Spleen (tissue), 11 donors: ENCODE results near the gene DCUN1D5. TPM values are rescaled to one million over a fixed set of nuclear protein-coding genes. Genes with fewer than 3 reads are reported as not detected.

Experiments used
- DNase-seq: peaks from one replicate; pipeline ENCODE4 v3.0.0-alpha.2; 2020
- H3K27ac ChIP-seq, 8 donors: fragments of 200-600 bp; sonication (generic) in 7 of 8; 1 replicate in 4 of 8; 2 replicates in 4 of 8; pipeline versions ENCODE4 v1.5.0 to v1.8.0; 2016 to 2021; ENCODE audit warnings: inconsistent platforms in 4 of 8, mild to moderate bottlenecking in 4 of 8, moderate library complexity in 1 of 8
- H3K27me3 ChIP-seq, 7 donors: fragments of 200-600 bp; sonication (generic) in 6 of 7; replicated peaks in 1 of 7; 1 replicate in 4 of 7; 2 replicates in 3 of 7; pipeline versions ENCODE4 v1.5.0 to v1.8.0; 2016 to 2021; ENCODE audit warnings: inconsistent platforms in 3 of 7, mild to moderate bottlenecking in 1 of 7
- H3K36me3 ChIP-seq, 6 donors: fragments of 200-600 bp; sonication (generic) in 5 of 6; 1 replicate in 4 of 6; 2 replicates in 2 of 6; pipeline versions ENCODE4 v1.5.0 to v1.8.0; 2016 to 2021; ENCODE audit warnings: inconsistent platforms in 2 of 6
- H3K4me1 ChIP-seq, 6 donors: fragments of 200-600 bp; sonication (generic) in 5 of 6; 1 replicate in 3 of 6; 2 replicates in 3 of 6; pipeline versions ENCODE4 v1.5.0 to v1.8.0; 2016 to 2021; ENCODE audit warnings: inconsistent platforms in 3 of 6
- H3K4me3 ChIP-seq, 8 donors: fragments of 200-600 bp; sonication (generic) in 7 of 8; 1 replicate in 4 of 8; 2 replicates in 4 of 8; pipeline versions ENCODE4 v1.5.0 to v1.8.0; 2016 to 2021; ENCODE audit warnings: inconsistent platforms in 4 of 8, mild to moderate bottlenecking in 4 of 8, moderate library complexity in 2 of 8
- H3K9me3 ChIP-seq, 8 donors: fragments of 200-600 bp; sonication (generic) in 7 of 8; 1 replicate in 4 of 8; 2 replicates in 4 of 8; pipeline versions ENCODE4 v1.5.0 to v1.8.0; 2016 to 2021; ENCODE audit warnings: inconsistent platforms in 4 of 8
- CTCF ChIP-seq, 11 experiments: fragments of 200-600 bp in 7 of 11; fragments of 450-650 bp in 4 of 11; sonication (generic) in 4 of 11; IDR thresholded peaks in 8 of 11; conservative IDR thresholded peaks in 3 of 11; 1 replicate in 7 of 11; 2 replicates in 4 of 11; pipeline versions ENCODE4 v1.4.0 to v1.8.0; 2016 to 2021; ENCODE audit warnings: antibody characterized with exemption in 11 of 11, inconsistent platforms in 4 of 11, mild to moderate bottlenecking in 1 of 11
- POLR2A ChIP-seq, 3 donors: fragments of 450-650 bp; IDR thresholded peaks; one replicate each; pipeline ENCODE4 v1.5.1; 2017; ENCODE audit warnings: antibody characterized with exemption in 3 of 3, mild to moderate bottlenecking in 1 of 3
- POLR2AphosphoS5 ChIP-seq, 3 donors: sonication (generic); formaldehyde crosslinking; IDR thresholded peaks; one replicate each; pipeline ENCODE4 v1.5.1; 2017; ENCODE audit warnings: antibody characterized with exemption in 3 of 3
- WGBS, 5 donors: extraction: QIAGEN DNeasy Blood & Tissue Kit in 3 of 5; methylation state at CpG; one replicate each; pipeline versions ENCODE4 v1.1.5 to v1.1.7; 2013 to 2018; 5-methylcytosine and 5-hydroxymethylcytosine counted together
- intact Hi-C: fragments of 100-400 bp; cut with DNase I; formaldehyde crosslinking; loops from one replicate; pipeline ENCODE4 v1.15.0; 2023; ENCODE audit warnings: low total_unique reads
- polyA plus RNA-seq, 3 donors: library from polyadenylated mRNA; stranded (reverse); fragments of 200-250 nt; gene quantifications; one replicate each; pipeline ENCODE4 v1.2.1, GENCODE V29; 2013
- total RNA-seq, 7 donors: library from RNA; depleted of rRNA in 3 of 7; stranded (reverse); fragments of >200 nt in 3 of 7; fragmentation: NEBNext Ultra II Directional in 4 of 7; extraction: Animal tissue kit (Norgen Biotek cat#: 25700) in 4 of 7; gene quantifications; one replicate each; pipeline versions ENCODE4 v1.1.0 to v1.2.1, GENCODE V29; 2016 to 2021
- donor health status: healthy with polysubstance abuse.
- donor health status: DM: no; HTN: no; CAD: no; lungs with moderate emphysema.
- donor health status: DM: no; HTN: no; CAD: no.
- donor health status: Bipolar disorder and iron deficiency.
- donor health status: healthy.
- donor health status: DM: no; HTN: no; CAD: no.
- donor health status: DM: yes; HTN: yes; CAD: no.

Gene DCUN1D5
- total and polyA plus RNA-seq, 10 donors, result 12.3 to 33.0 (median 18.9) TPM

GRCh38 chr11:103055221-103055890 lies 36.6 kb downstream of the DCUN1D5 start:
- Histone ChIP-seq H3K4me1 (peaks cover 0 to 8% (median 0%) of the 10 kb centered on the region in 6 donors), H3K4me3 (no peak overlapping the region), H3K36me3 (peaks cover 0 to 26% (median 3%) of the 10 kb centered on the region in 6 donors), H3K27ac (no peak overlapping the region), H3K9me3 (no peaks in the 10 kb centered on the region), H3K27me3 (no peaks in the 10 kb centered on the region)
- no peak for DNase-seq
- WGBS, 5 donors, result 50 to 68% (median 58%) methylated on average over 3 of the region's 3 CpGs
- no peak for TF ChIP-seq POLR2A (IDR thresholded peaks at IDR 0.05)
- no peak for TF ChIP-seq POLR2AphosphoS5 (IDR thresholded peaks at IDR 0.05)
- TF ChIP-seq CTCF (IDR thresholded peaks at IDR 0.05 in 8 of 11, conservative IDR thresholded peaks at IDR 0.05 in 3 of 11), result peak in 9 of 11 experiments; percentile 29 to 68 (median 51)
- intact Hi-C loops, result no loop called here

GRCh38 chr11:103053997-103054396 lies 38.0 kb downstream of the DCUN1D5 start:
- no peaks in the 10 kb centered on the region for H3K9me3 ChIP-seq
- H3K27me3 ChIP-seq, result no peaks in the 10 kb centered on the region
- no peak for DNase-seq
- no peak overlapping the region for H3K27ac ChIP-seq
- peaks cover 0 to 8% (median 0%) of the 10 kb centered on the region in 6 donors for H3K4me1 ChIP-seq
- H3K36me3 ChIP-seq, result peaks cover 0 to 14% (median 0%) of the 10 kb centered on the region in 6 donors
- intact Hi-C loops, result no loop called here
- TF ChIP-seq POLR2AphosphoS5 (IDR thresholded peaks at IDR 0.05) (no peak), POLR2A (IDR thresholded peaks at IDR 0.05) (no peak), CTCF (IDR thresholded peaks at IDR 0.05 in 8 of 11, conservative IDR thresholded peaks at IDR 0.05 in 3 of 11) (no peak)
- no peak overlapping the region for H3K4me3 ChIP-seq
- WGBS, 5 donors, result 89 to 97% (median 93%) methylated on average over 3 of the region's 3 CpGs

DNA sequence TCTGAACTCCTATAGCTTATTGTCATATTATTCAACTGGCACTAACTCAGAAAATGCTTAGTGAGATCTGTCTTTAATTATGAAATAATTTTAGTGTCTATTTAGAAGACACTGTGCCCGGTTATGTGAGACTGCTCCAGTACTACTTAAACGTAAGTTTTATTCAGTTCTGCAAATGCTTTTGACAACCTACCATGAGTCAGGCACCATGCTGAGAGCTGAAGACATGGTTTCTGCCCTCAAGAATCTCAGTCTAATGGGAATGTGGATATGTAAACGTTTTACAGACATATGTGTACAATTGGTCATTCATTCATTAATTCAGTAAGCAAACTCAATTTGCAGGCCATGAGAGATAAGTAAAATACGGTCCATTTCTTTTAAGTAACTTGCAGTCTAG lies 40.0 kb downstream of the DCUN1D5 start:
- Histone ChIP-seq H3K4me1 (peaks cover 0 to 8% (median 0%) of the 10 kb centered on the region in 6 donors), H3K9me3 (no peaks in the 10 kb centered on the region), H3K36me3 (peaks cover 0 to 8% (median 0%) of the 10 kb centered on the region in 6 donors), H3K4me3 (no peak overlapping the region), H3K27ac (no peak overlapping the region), H3K27me3 (no peaks in the 10 kb centered on the region)
- TF ChIP-seq CTCF (IDR thresholded peaks at IDR 0.05 in 8 of 11, conservative IDR thresholded peaks at IDR 0.05 in 3 of 11), result no peak
- no peak for TF ChIP-seq POLR2AphosphoS5 (IDR thresholded peaks at IDR 0.05)
- TF ChIP-seq POLR2A (IDR thresholded peaks at IDR 0.05), result no peak
- no peak for DNase-seq
- intact Hi-C loops, result no loop called here
- WGBS, 5 donors, result 82 to 86% (median 84%) methylated on average over 4 of the region's 4 CpGs

- Histone ChIP-seq H3K27me3 (no peaks in the 10 kb centered on the region), H3K27ac (no peak overlapping the region), H3K4me1 (peaks cover 0 to 8% (median 0%) of the 10 kb centered on the region in 6 donors), H3K9me3 (no peaks in the 10 kb centered on the region), H3K36me3 (peaks cover 0 to 2% (median 0%) of the 10 kb centered on the region in 6 donors), H3K4me3 (no peak overlapping the region)
- intact Hi-C loops, result no loop called here
- WGBS, 5 donors, result 91 to 96% (median 94%) methylated on average over 1 of the region's 1 CpG
- DNase-seq, result no peak
- no peak for TF ChIP-seq POLR2A (IDR thresholded peaks at IDR 0.05)
- no peak for TF ChIP-seq POLR2AphosphoS5 (IDR thresholded peaks at IDR 0.05)
- TF ChIP-seq CTCF (IDR thresholded peaks at IDR 0.05 in 8 of 11, conservative IDR thresholded peaks at IDR 0.05 in 3 of 11), result no peak
These were observed 40.7 kb downstream of the DCUN1D5 start for GRCh38 chr11:103051151-103051801.
